CD4-positive, alpha-beta memory T cell (primary cell): ENCODE data around the gene ANKRD33. TPM values are rescaled to one million over a fixed set of nuclear protein-coding genes. Genes with fewer than 3 reads are reported as not detected.

Experiments used
- CTCF ChIA-PET: fragments of 350-600 bp; sonication (Branson Sonifier 250); formaldehyde crosslinking; loops from one replicate; lab custom pipeline; 2021; ENCODE audit warnings: inconsistent platforms; ENCODE audit not compliant: partially characterized antibody; lab: Charles Lee
- POLR2A ChIA-PET: fragments of 350-600 bp; sonication (Branson Sonifier 250); formaldehyde crosslinking; loops from one replicate; lab custom pipeline; 2021; ENCODE audit not compliant: partially characterized antibody; lab: Charles Lee
- DNase-seq, 5 donors: peaks; one replicate each; pipeline versions ENCODE4 v3.0.0 to v3.0.0-alpha.2; 2020 to 2022; ENCODE audit warnings: mixed read lengths in 1 of 5
- H3K27ac ChIP-seq: one replicate; pipeline ENCODE4 v1.7.0; 2013; ENCODE audit warnings: low read depth, low read length
- H3K27me3 ChIP-seq: 2 replicates; pipeline ENCODE4 v1.7.0; 2013; ENCODE audit warnings: mild to moderate bottlenecking, low read length, moderate library complexity; ENCODE audit not compliant: insufficient read depth
- H3K36me3 ChIP-seq: 2 replicates; pipeline ENCODE4 v1.7.0; 2013; ENCODE audit warnings: mild to moderate bottlenecking, low read length, moderate library complexity; ENCODE audit not compliant: insufficient read depth
- H3K4me1 ChIP-seq: 2 replicates; pipeline ENCODE4 v1.7.0; 2013; ENCODE audit warnings: mild to moderate bottlenecking, low read length, moderate library complexity; ENCODE audit not compliant: insufficient read depth
- H3K4me3 ChIP-seq, 2 donors: one replicate each; pipeline ENCODE4 v1.7.0; 2013; ENCODE audit warnings: low read length in 2 of 2, mild to moderate bottlenecking in 1 of 2
- H3K9me3 ChIP-seq, 2 donors: one replicate each; pipeline ENCODE4 v1.7.0; 2013; ENCODE audit warnings: low read length in 2 of 2, control low read depth in 1 of 2; ENCODE audit not compliant: control insufficient read depth in 1 of 2
- H3K27ac Mint-ChIP-seq, 7 donors: one replicate each; pipeline ENCODE4 v1.8.0; 2020 to 2021; ENCODE audit warnings: mixed read lengths in 7 of 7, mild to moderate bottlenecking in 6 of 7, inconsistent platforms in 3 of 7, moderate library complexity in 3 of 7
- H3K27me3 Mint-ChIP-seq, 2 donors: one replicate each; pipeline ENCODE4 v1.8.0; 2020 to 2021; ENCODE audit warnings: mixed read lengths in 2 of 2
- H3K36me3 Mint-ChIP-seq, 2 donors: one replicate each; pipeline ENCODE4 v1.8.0; 2020 to 2021; ENCODE audit warnings: mixed read lengths in 2 of 2, inconsistent platforms in 1 of 2, mild to moderate bottlenecking in 1 of 2
- H3K4me1 Mint-ChIP-seq, 4 donors: one replicate each; pipeline ENCODE4 v1.8.0; 2020 to 2021; ENCODE audit warnings: mixed read lengths in 4 of 4, mild to moderate bottlenecking in 1 of 4
- H3K4me3 Mint-ChIP-seq, 8 donors: one replicate each; pipeline ENCODE4 v1.8.0; 2020 to 2021; ENCODE audit warnings: mixed read lengths in 8 of 8, mild to moderate bottlenecking in 7 of 8, moderate library complexity in 6 of 8, inconsistent platforms in 3 of 8
- H3K9me3 Mint-ChIP-seq, 8 donors: one replicate each; pipeline ENCODE4 v1.8.0; 2020 to 2021; ENCODE audit warnings: mixed read lengths in 8 of 8, mild to moderate bottlenecking in 5 of 8, inconsistent platforms in 3 of 8, moderate library complexity in 1 of 8
- intact Hi-C: fragments of 100-400 bp; cut with micrococcal nuclease; formaldehyde crosslinking; loops from one replicate; pipeline ENCODE4 v1.15.1; 2023
- polyA plus RNA-seq, 2 donors: library from polyadenylated mRNA; unstranded; fragments of 300-500 nt; fragmentation: Illumina TruSeq; gene quantifications; one replicate each; pipeline ENCODE4 v1.2.3, GENCODE V29; 2021
- total RNA-seq, 2 experiments: library from RNA; stranded (reverse); gene quantifications; one replicate each; pipeline ENCODE4 v1.2.3, GENCODE V29; 2021

Gene ANKRD33
- total and polyA plus RNA-seq, 4 experiments from 2014 or later: not detected

GRCh38 chr12:51867371-51867770, 20.5 kb upstream of the ANKRD33 start:
- no peak overlapping the region for H3K4me3 Mint-ChIP-seq
- peaks cover 43 to 61% of the 10 kb centered on the region in 2 donors for H3K27me3 Mint-ChIP-seq
- Histone ChIP-seq H3K4me1 (peaks cover 9% of the 10 kb centered on the region), H3K27me3 (peaks cover 31% of the 10 kb centered on the region), H3K36me3 (no peaks in the 10 kb centered on the region), H3K27ac (no peak overlapping the region), H3K4me3 (no peak overlapping the region), H3K9me3 (no peaks in the 10 kb centered on the region)
- H3K36me3 Mint-ChIP-seq: no peaks in the 10 kb centered on the region
- H3K4me1 Mint-ChIP-seq: peaks cover 0 to 17% (median 14%) of the 10 kb centered on the region in 4 donors
- DNase-seq: no peak
- no peak overlapping the region for H3K27ac Mint-ChIP-seq
- intact Hi-C loops: no loop called here
- POLR2A ChIA-PET: interaction anchor here (0.7 kb wide), 1 partner anchor 9 kb away, joined by 4 read pairs; no protein-coding TSS in a partner anchor
- H3K9me3 Mint-ChIP-seq: peaks cover 0 to 2% (median 0%) of the 10 kb centered on the region in 8 donors
- CTCF ChIA-PET: no interaction called here

DNA sequence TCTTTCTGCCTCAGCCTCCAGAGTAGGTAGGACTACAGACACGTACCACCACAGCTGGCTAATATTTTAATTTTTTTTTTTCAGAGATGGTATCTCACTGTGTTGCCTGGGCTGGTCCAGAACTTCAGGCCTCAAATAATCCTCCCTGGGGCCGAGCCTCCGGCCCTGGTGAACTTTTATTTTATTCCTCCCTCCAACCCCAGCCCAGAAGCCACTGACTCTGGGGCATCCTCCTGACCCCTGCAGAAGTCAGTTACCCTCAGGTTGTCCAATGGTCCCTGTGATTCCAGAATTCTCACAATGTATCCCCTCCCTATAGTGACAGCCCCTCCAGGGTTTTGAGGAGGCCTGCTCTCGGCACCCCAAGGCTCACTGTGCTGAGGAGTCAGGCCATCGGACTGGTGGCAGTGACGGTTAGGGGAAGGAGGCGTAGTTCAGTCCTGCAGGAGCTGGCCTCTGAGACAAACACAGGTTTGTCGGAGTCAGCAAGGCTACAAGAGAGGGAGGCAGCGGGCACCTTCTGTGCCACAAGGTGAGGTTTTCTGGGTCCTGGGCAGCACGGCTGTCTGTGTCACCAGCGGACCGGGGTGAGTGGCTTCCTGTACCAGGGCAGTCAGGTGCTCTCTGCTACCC, 20.0 kb upstream of the ANKRD33 start:
- no peak overlapping the region for H3K4me3 ChIP-seq
- H3K9me3 ChIP-seq: no peaks in the 10 kb centered on the region
- DNase-seq: no peak
- intact Hi-C loops: no loop called here
- Mint-ChIP-seq H3K4me1 (peaks cover 0 to 17% (median 13%) of the 10 kb centered on the region in 4 donors), H3K9me3 (peaks cover 0 to 2% (median 0%) of the 10 kb centered on the region in 8 donors), H3K36me3 (no peaks in the 10 kb centered on the region), H3K4me3 (peak overlapping the region in 4 of 8 donors; percentile 11 to 68 (median 51)), H3K27me3 (peaks cover 43 to 62% of the 10 kb centered on the region in 2 donors), H3K27ac (no peak overlapping the region)
- H3K27ac ChIP-seq: no peak overlapping the region
- H3K4me1 ChIP-seq: peaks cover 9% of the 10 kb centered on the region
- ChIA-PET POLR2A (no interaction called here), CTCF (no interaction called here)
- peaks cover 31% of the 10 kb centered on the region for H3K27me3 ChIP-seq
- no peaks in the 10 kb centered on the region for H3K36me3 ChIP-seq

- peaks cover 37 to 55% of the 10 kb centered on the region in 2 donors for H3K27me3 Mint-ChIP-seq
- H3K4me3 Mint-ChIP-seq: peak overlapping the region in 5 of 8 donors; percentile 24 to 63 (median 52)
- no peak overlapping the region for H3K27ac Mint-ChIP-seq
- no peak for DNase-seq
- H3K9me3 Mint-ChIP-seq: peaks cover 0 to 2% (median 0%) of the 10 kb centered on the region in 8 donors
- no peaks in the 10 kb centered on the region for H3K36me3 ChIP-seq
- CTCF ChIA-PET: no interaction called here
- peaks cover 29% of the 10 kb centered on the region for H3K27me3 ChIP-seq
- no peaks in the 10 kb centered on the region for H3K9me3 ChIP-seq
- H3K4me1 Mint-ChIP-seq: peaks cover 0 to 17% (median 8%) of the 10 kb centered on the region in 4 donors
- no peak overlapping the region for H3K27ac ChIP-seq
- H3K36me3 Mint-ChIP-seq: no peaks in the 10 kb centered on the region
- no peak overlapping the region for H3K4me3 ChIP-seq
- POLR2A ChIA-PET: interaction anchor here (0.8 kb wide), 1 partner anchor 30 kb away, joined by 3 read pairs; no protein-coding TSS in a partner anchor
- intact Hi-C loops: no loop called here
- peaks cover 7% of the 10 kb centered on the region for H3K4me1 ChIP-seq
Observed at GRCh38 chr12:51868821-51869495, 18.9 kb upstream of the ANKRD33 start.

- Histone ChIP-seq H3K4me3 (no peak overlapping the region), H3K27ac (no peak overlapping the region), H3K4me1 (peaks cover 2% of the 10 kb centered on the region), H3K9me3 (no peaks in the 10 kb centered on the region), H3K36me3 (no peaks in the 10 kb centered on the region), H3K27me3 (peaks cover 24% of the 10 kb centered on the region)
- H3K36me3 Mint-ChIP-seq: no peaks in the 10 kb centered on the region
- ChIA-PET POLR2A (interaction anchor here (0.8 kb wide), 1 partner anchor 31 kb away, joined by 3 read pairs; no protein-coding TSS in a partner anchor), CTCF (no interaction called here)
- intact Hi-C loops: no loop called here
- H3K27me3 Mint-ChIP-seq: peaks cover 39 to 52% of the 10 kb centered on the region in 2 donors
- no peak overlapping the region for H3K27ac Mint-ChIP-seq
- H3K4me3 Mint-ChIP-seq: no peak overlapping the region
- DNase-seq: no peak
- peaks cover 0 to 2% (median 0%) of the 10 kb centered on the region in 8 donors for H3K9me3 Mint-ChIP-seq
- H3K4me1 Mint-ChIP-seq: peaks cover 0 to 14% (median 8%) of the 10 kb centered on the region in 4 donors
Observed at GRCh38 chr12:51869496-51869865, 18.4 kb upstream of the ANKRD33 start.

GRCh38 chr12:51869931-51870330, 18.0 kb upstream of the ANKRD33 start:
- Histone ChIP-seq H3K27me3 (peaks cover 20% of the 10 kb centered on the region), H3K36me3 (no peaks in the 10 kb centered on the region), H3K27ac (no peak overlapping the region), H3K4me1 (no peaks in the 10 kb centered on the region), H3K4me3 (no peak overlapping the region), H3K9me3 (no peaks in the 10 kb centered on the region)
- Mint-ChIP-seq H3K9me3 (peaks cover 0 to 2% (median 0%) of the 10 kb centered on the region in 8 donors), H3K4me1 (peaks cover 0 to 11% (median 7%) of the 10 kb centered on the region in 4 donors), H3K4me3 (peak overlapping the region in 1 of 8 donors; percentile 32), H3K27me3 (peaks cover 35 to 48% of the 10 kb centered on the region in 2 donors), H3K36me3 (no peaks in the 10 kb centered on the region), H3K27ac (no peak overlapping the region)
- CTCF ChIA-PET: no interaction called here
- POLR2A ChIA-PET: no interaction called here
- intact Hi-C loops: no loop called here
- DNase-seq: no peak

GRCh38 chr12:51870504-51870903, 17.4 kb upstream of the ANKRD33 start:
- Histone ChIP-seq H3K27me3 (peaks cover 16% of the 10 kb centered on the region), H3K4me3 (no peak overlapping the region)
- CTCF ChIA-PET: no interaction called here

GRCh38 chr12:51871126-51871525, 16.8 kb upstream of the ANKRD33 start:
- Mint-ChIP-seq H3K27ac (no peak overlapping the region), H3K4me1 (peaks cover 0 to 11% (median 7%) of the 10 kb centered on the region in 4 donors), H3K36me3 (no peaks in the 10 kb centered on the region), H3K9me3 (peaks cover 0 to 2% (median 0%) of the 10 kb centered on the region in 8 donors), H3K27me3 (peaks cover 30 to 43% of the 10 kb centered on the region in 2 donors), H3K4me3 (no peak overlapping the region)
- no peak for DNase-seq
- CTCF ChIA-PET: no interaction called here
- no peak overlapping the region for H3K4me3 ChIP-seq
- H3K27me3 ChIP-seq: peaks cover 16% of the 10 kb centered on the region
- no peak overlapping the region for H3K27ac ChIP-seq
- no peaks in the 10 kb centered on the region for H3K36me3 ChIP-seq
- POLR2A ChIA-PET: no interaction called here
- no peaks in the 10 kb centered on the region for H3K9me3 ChIP-seq
- no peaks in the 10 kb centered on the region for H3K4me1 ChIP-seq
- intact Hi-C loops: loop anchor here (1.0 kb wide), 1 partner anchor 109 kb away; no protein-coding TSS in a partner anchor

More at GRCh38 chr12:51870504-51870903, 17.4 kb upstream of the ANKRD33 start:
- Histone ChIP-seq H3K4me1 (no peaks in the 10 kb centered on the region), H3K9me3 (no peaks in the 10 kb centered on the region), H3K27ac (no peak overlapping the region), H3K36me3 (no peaks in the 10 kb centered on the region)
- H3K36me3 Mint-ChIP-seq: no peaks in the 10 kb centered on the region
- H3K9me3 Mint-ChIP-seq: peaks cover 0 to 2% (median 0%) of the 10 kb centered on the region in 8 donors
- intact Hi-C loops: no loop called here
- no peak for DNase-seq
- no peak overlapping the region for H3K27ac Mint-ChIP-seq
- POLR2A ChIA-PET: no interaction called here
- no peak overlapping the region for H3K4me3 Mint-ChIP-seq
- H3K27me3 Mint-ChIP-seq: peaks cover 30 to 45% of the 10 kb centered on the region in 2 donors
- H3K4me1 Mint-ChIP-seq: peaks cover 0 to 11% (median 7%) of the 10 kb centered on the region in 4 donors
